Panc1 (cell line): ENCODE measurements around the gene MORC2. TPM values are rescaled to one million over a fixed set of nuclear protein-coding genes. Genes with fewer than 3 reads are reported as not detected.

Experiments
- ATAC-seq: fragments of 200-7000 bp; cut with Tn5 transposase; 2 replicates; pipeline ENCODE4 v1.9.1; 2020; ENCODE audit warnings: mild to moderate bottlenecking, moderate library complexity
- BruUV-seq: library from RNA; stranded (reverse); fragments of 400-500 nt; replicated peaks from 2 replicates; lab custom pipeline; 2021; lab: Mats Ljungman, UMichigan
- CTCF ChIA-PET: fragments of 300-600 bp; sonication (Branson Sonifier 250); formaldehyde crosslinking; loops from one replicate; lab custom pipeline; 2022; ENCODE audit warnings: antibody characterized with exemption; lab: Charles Lee
- POLR2A ChIA-PET: fragments of 300-600 bp; sonication (Branson Sonifier 250); formaldehyde crosslinking; loops from one replicate; lab custom pipeline; 2022; ENCODE audit warnings: antibody characterized with exemption; lab: Charles Lee
- DNase-seq: peaks from one replicate; pipeline ENCODE4 v3.0.0-alpha.2; 2010; ENCODE audit warnings: low read depth, low spot score
- H3K27ac ChIP-seq: 2 replicates; pipeline ENCODE4 v1.5.1; 2011; ENCODE audit warnings: mild to moderate bottlenecking, low read length, inconsistent platforms
- H3K27me3 ChIP-seq: fragments of 200-500 bp; sonication (Bioruptor generic); 2 replicates; pipeline ENCODE4 v1.6.0; 2014; ENCODE audit warnings: low read length, inconsistent platforms; ENCODE audit not compliant: control insufficient read depth, insufficient read depth
- H3K36me3 ChIP-seq: fragments of 200-500 bp; sonication (Bioruptor generic); 2 replicates; pipeline ENCODE4 v1.5.1; 2014; ENCODE audit warnings: inconsistent platforms, mild to moderate bottlenecking, low read length, moderate library complexity; ENCODE audit not compliant: control insufficient read depth, insufficient read depth
- H3K4me1 ChIP-seq: 2 replicates; pipeline ENCODE4 v1.5.1; 2011; ENCODE audit warnings: inconsistent platforms, mild to moderate bottlenecking, low read length, moderate library complexity; ENCODE audit not compliant: control insufficient read depth, insufficient read depth
- H3K4me3 ChIP-seq, 2 experiments: 2 replicates each; pipeline ENCODE4 v1.5.1; 2011 to 2012; ENCODE audit warnings: low read depth in 2 of 2, low read length in 2 of 2, mild to moderate bottlenecking in 2 of 2, inconsistent platforms in 1 of 2, moderate library complexity in 1 of 2
- H3K9me3 ChIP-seq: fragments of 200-500 bp; sonication (Bioruptor generic); 2 replicates; pipeline ENCODE4 v1.5.1; 2014; ENCODE audit warnings: low read depth, mild to moderate bottlenecking, inconsistent platforms, low read length, moderate library complexity; ENCODE audit not compliant: control insufficient read depth, insufficient read depth
- CTCF ChIP-seq: fragments of 450-650 bp; IDR thresholded peaks from 2 replicates; pipeline ENCODE4 v1.5.1; 2017; ENCODE audit warnings: mild to moderate bottlenecking
- POLR2AphosphoS5 ChIP-seq: IDR thresholded peaks from 2 replicates; pipeline ENCODE4 v1.6.1; 2012; ENCODE audit warnings: mild to moderate bottlenecking, low read depth, low read length, moderate library complexity
- REST ChIP-seq, 2 experiments: IDR thresholded peaks; 2 replicates each; pipeline ENCODE4 v1.6.1; 2011 to 2012; ENCODE audit warnings: low read depth in 2 of 2, control low read depth in 1 of 2, low read length in 1 of 2, mild to moderate bottlenecking in 1 of 2, moderate library complexity in 1 of 2; ENCODE audit not compliant: insufficient read depth in 1 of 2
- SIN3A ChIP-seq: IDR thresholded peaks from 2 replicates; pipeline ENCODE4 v1.6.1; 2012; ENCODE audit warnings: low read depth, mild to moderate bottlenecking, low read length, moderate library complexity, borderline replicate concordance; ENCODE audit not compliant: insufficient read depth
- TCF7L2 ChIP-seq: IDR thresholded peaks from 2 replicates; pipeline ENCODE4 v1.6.1; 2011; ENCODE audit warnings: mild to moderate bottlenecking, low read depth, low read length, inconsistent platforms
- in situ Hi-C: cut with HindIII; loops from 2 replicates; pipeline ENCODE4 v1.10.0; 2016; ENCODE audit warnings: low sequenced_read_pairs, low pct_unique_long_range_greater_than_20kb
- intact Hi-C: fragments of 100-400 bp; cut with micrococcal nuclease; formaldehyde crosslinking; loops from one replicate; pipeline ENCODE4 v1.10.0; 2022; ENCODE audit not compliant: unreplicated experiment
- total RNA-seq: library from RNA; stranded (reverse); gene quantifications from one replicate; pipeline ENCODE4 v1.2.1, GENCODE V29; 2021; ENCODE audit not compliant: unreplicated experiment

MORC2 gene
- total RNA-seq, 1 experiment from 2014 or later = 31.5 TPM

DNA sequence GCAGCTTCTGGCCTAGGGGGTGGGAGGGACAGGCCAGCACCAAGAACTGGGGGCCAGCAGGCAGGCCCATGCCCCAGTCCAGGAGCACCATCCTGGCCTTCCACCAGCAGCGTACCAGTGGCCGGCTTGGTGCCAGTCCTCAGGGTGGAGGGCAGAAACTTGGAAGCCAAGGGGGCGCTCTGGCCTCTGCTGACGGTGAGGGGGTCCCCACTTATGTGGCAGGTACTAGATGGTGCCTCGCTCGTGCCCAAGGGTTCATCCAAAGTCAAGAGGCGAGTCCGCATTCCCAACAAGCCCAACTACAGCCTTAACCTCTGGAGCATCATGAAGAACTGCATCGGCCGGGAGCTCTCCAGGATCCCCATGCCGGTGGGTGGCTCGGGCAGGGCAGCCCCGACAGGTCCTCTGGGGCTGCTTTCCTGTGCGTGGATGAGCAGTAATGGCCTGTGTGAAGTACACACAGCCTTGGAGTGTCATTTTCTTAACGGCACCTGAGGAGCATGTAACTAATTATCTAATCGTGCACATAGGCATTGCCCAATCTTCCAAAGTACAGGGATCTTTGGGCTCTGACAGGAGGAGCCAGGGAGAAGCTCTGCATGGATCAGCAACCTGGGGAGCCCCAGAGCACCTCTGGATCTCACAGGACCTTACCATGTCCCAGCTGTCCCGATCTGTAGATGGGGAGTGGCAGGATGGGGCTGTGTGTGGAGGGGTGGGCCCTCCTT is 79.1 kb downstream of the MORC2 start:
- DNase-seq (no peak), ATAC-seq (no peak)
- in situ Hi-C loops = no loop called here
- ChIA-PET POLR2A (no interaction called here), CTCF (no interaction called here)
- no peak overlapping the region for H3K4me3 ChIP-seq
- no TSS peak for BruUV-seq
- H3K9me3 ChIP-seq = no peaks in the 10 kb centered on the region
- H3K27ac ChIP-seq = no peak overlapping the region
- intact Hi-C loops = no loop called here
- H3K4me1 ChIP-seq = no peaks in the 10 kb centered on the region
- TF ChIP-seq TCF7L2 (no peak), CTCF (no peak), SIN3A (no peak), POLR2AphosphoS5 (no peak), REST (IDR thresholded peaks at IDR 0.05; ENCODE audit: insufficient read depth in 1 of 2, low read depth in 2 of 2, low read length in 1 of 2) (no peak)
- no peaks in the 10 kb centered on the region for H3K27me3 ChIP-seq
- no peaks in the 10 kb centered on the region for H3K36me3 ChIP-seq

GRCh38 chr22:30887861-30888260 is 80.7 kb downstream of the MORC2 start:
- Histone ChIP-seq H3K36me3 (no peaks in the 10 kb centered on the region), H3K9me3 (no peaks in the 10 kb centered on the region), H3K27me3 (no peaks in the 10 kb centered on the region), H3K27ac (no peak overlapping the region), H3K4me3 (no peak overlapping the region), H3K4me1 (no peaks in the 10 kb centered on the region)
- TF ChIP-seq SIN3A (no peak), REST (IDR thresholded peaks at IDR 0.05; ENCODE audit: insufficient read depth in 1 of 2, low read depth in 2 of 2, low read length in 1 of 2) (no peak), POLR2AphosphoS5 (no peak), TCF7L2 (no peak), CTCF (no peak)
- ChIA-PET CTCF (no interaction called here), POLR2A (no interaction called here)
- no TSS peak for BruUV-seq
- no peak for DNase-seq
- in situ Hi-C loops (no loop called here), intact Hi-C loops (no loop called here)
- ATAC-seq = no peak
